GM19328 (cell line): ENCODE measurements around the gene NNAT.
"Not testable (repeated sequence)": the region's sequence is repeated elsewhere in the genome, so short reads cannot be mapped to it uniquely, and the experiment has no call there.

Experiments used
- ATAC-seq: cut with Tn5 transposase; IDR thresholded peaks from one replicate; pipeline ENCODE4 v1.9.1; 2021; ENCODE audit warnings: mild to moderate bottlenecking, moderate library complexity; ENCODE audit not compliant: unreplicated experiment

The NNAT gene, protein sequence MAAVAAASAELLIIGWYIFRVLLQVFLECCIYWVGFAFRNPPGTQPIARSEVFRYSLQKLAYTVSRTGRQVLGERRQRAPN

DNA sequence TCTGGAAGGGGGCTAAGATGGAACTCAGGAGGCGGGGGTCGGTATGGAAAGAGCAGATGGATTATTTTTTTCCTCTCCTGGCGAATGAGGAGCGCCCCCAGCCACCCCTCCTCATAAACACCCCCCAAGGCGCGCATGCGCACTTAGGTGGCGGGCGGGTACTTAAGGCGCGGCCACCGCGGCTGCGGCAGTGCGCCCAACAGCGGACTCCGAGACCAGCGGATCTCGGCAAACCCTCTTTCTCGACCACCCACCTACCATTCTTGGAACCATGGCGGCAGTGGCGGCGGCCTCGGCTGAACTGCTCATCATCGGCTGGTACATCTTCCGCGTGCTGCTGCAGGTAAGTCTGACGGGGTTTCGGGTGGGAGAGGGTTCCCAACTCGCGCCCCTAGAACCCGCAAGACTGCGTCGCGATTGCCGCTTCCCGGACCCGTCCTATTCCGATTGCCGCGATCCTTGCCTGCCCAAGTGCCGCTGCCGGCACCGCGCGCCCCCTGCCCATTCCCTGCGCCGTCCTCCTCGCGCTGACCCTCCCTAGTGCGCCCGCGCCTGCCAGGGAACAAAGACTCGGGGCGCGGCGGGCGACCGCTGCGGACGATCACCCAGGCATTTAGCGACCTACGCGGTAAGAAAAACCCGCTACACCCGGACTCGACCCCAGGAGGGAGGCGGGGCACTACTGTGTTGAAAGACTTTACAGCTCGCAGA is at the start of gene NNAT:
Gene NNAT (plus strand): TSS at position 190 of the 711 bp plus-strand sequence. CDS start 82 bp downstream, at position 272.
- ATAC-seq: no peak

DNA sequence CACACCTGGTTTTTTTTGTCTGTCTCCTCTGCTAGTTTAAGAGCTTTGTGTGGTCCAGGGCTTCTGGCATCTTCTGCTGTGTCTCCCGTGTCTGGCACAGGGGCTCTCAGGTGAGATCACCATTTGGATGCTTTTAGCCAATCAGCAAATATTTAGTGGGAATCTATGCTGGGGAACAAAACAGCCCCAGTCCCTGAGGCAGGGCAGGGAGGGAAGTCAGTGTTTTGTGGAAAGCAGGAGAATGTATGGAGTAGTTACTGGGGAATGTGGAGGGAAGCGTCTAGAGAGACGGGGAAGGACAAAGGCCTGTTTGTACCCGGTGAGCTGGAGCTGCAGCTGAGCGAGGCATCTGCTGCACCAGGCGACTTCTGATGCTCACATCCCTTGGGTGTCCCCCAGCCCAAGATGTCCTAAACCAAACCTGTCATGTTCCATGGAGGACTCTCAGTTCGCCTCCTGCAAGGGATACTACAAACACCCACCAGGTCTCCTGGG is 49.3 kb upstream of the NNAT start:
- no peak for ATAC-seq

DNA sequence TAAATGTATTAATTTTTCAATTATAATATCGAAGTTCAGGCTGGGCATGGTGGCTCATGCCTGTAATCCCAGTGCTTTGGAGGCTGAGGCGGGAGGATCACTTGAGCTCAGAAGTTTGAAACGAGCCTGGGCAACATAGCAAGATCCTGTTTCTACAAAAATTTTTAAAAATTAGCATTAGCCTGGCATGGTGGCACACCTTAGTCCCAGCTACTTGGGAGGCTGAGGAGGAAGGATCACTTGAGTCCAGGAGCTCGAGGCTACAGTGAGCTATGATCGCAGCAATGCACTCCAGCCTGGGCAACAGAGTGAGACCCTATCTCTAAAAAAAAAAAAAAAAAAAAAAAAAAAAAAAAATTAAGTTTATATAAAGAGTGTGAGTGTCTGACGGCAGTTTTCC is 48.6 kb upstream of the NNAT start:
- not testable (repeated sequence) for ATAC-seq

DNA sequence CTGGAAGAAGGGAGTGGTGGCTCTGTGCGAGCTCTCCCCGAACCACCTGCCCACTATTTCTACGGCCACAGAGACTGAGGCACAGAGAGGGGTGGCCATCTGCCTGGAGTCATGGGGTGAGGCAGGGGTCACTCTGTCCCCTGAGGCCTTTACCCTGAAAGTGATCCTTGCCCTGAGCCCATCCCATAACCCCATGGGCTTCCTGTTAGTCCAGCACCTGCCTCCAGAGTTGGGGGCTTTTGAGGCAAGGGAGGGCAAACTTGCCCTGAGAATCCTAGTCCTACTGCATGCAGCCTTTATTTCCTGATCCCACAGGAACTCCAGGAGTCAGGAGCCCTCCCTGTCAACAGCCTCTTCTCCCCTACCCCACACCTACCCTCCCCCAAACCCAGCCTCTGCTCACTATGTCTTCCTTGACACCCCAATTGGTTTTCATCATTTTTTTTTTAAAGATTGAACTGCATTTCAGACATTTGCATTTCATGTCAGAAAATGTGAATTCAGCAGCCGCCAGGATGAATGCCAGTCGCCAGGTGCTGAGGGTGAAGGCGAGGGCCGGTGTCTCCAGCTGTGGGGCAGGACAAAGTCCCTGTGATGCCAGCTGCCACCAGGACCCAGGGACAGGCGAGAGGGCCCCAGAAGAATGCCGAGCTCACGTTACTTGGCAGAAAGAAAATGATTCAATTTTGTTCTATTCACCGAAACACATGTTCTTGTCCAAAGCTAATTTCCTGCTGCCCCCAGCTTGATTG is 47.6 kb upstream of the NNAT start:
- ATAC-seq: no peak

DNA sequence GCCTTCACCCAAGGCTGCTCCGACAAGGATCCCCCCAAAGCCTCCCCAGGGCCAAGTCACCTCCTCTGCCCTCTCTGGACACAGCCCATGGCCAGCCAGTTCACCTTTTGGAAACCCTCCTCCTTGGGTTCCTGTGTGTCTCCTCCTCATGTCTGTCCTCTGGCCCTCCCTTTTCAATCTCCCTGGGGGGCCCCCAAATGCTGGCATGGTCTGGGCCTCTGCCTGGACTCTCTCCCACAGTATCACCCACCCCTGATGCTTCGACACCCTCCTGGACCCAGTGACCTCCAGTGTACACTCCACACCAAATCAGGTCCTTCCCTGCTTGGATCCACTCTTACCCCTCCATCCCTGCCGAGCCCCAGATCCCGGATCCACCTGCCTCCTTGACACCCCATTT is 46.7 kb upstream of the NNAT start:
- ATAC-seq: no peak

DNA sequence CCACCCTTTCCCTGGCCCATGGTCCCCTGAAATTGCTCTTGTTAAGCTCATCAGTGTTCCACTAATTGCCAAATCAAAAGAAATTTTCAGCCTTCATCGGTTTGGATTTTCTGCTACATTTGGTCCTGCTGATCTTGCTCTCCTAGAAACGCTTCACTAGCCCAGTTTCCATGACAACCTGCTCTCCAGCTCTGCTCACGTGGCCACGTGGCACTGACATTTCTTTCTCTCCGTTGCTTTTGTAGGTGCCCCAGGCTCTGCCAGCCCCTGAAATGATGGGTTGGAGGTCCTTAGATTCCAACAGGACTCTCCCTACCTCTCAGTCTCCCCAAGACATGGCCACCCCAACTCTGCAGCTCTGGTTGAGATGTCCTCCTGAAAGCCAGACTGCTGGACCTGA is 45.8 kb upstream of the NNAT start:
- ATAC-seq: no peak

DNA sequence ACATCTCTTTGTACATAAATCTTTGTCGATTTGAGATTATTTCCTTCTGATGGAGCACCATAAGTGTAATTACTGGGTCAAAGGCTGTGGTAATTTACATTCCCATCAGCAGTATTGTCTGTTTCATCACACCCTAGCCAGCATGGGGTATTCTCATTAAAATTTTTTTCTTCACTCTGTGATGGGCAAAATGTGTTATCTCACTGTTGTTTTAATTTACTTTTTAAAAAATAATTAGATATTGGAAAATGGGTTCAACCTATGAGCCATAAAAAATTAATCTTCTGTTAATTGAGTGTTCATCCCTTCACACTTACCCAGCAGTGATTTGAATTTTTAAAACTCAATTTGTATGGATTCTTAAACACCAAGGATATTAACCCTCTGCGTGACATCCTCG is 44.0 kb upstream of the NNAT start:
- ATAC-seq: no peak

DNA sequence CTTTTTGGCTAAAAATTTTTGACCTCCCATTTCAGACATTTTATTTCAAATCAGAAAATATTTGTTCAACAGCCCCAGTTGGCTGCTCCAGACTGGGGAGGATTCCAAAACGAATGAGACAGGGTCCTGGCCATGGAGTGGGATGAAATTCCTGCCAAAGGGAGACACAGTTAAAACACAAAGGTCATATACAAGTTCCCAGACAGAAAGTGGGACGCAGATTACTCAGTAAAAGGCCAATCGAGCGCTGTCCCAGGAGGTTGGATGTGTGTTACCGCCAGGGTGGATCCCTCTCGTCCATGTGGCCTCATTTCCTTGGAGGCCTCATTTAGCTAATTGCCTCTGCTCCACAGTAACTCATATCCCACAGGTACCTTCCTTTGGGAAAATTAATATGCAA is 41.8 kb upstream of the NNAT start:
- no peak for ATAC-seq

DNA sequence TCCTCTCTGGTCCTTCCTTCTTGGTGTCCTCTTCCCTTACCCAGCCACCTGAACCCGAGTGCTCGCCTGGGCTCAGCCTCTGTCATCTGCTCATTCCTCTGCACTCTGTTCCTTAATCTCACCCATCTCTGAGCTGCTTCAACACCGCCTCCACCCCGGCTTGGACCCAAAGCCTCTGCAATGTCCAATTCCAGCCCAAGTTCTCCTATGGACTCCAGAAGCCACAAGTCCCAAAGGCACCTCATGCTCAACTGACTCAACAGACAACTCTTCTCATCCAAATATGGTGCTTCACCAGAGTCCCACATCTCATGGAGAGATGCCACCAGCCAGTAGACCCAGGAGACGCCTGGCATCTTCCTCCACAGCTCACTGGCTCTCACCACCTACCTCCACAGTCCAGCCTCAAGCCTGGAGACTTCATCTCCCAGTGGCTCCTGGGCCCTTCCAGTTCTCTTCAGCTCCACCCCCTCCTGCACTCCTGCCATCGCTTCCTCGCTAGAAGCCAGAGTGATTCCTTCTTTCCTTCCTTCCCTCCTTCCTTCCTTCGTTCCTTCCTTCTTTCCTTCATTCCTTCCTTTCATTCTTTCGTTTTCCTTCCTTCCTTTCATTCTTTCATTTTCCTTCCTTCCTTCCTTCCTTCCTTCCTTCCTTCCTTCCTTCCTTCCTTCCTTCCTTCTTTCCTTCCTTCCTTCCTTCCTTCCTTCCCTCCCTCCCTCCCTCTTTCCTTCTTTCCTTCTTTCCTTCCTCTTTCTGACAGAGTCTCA is 40.9 kb upstream of the NNAT start:
- ATAC-seq: no peak

DNA sequence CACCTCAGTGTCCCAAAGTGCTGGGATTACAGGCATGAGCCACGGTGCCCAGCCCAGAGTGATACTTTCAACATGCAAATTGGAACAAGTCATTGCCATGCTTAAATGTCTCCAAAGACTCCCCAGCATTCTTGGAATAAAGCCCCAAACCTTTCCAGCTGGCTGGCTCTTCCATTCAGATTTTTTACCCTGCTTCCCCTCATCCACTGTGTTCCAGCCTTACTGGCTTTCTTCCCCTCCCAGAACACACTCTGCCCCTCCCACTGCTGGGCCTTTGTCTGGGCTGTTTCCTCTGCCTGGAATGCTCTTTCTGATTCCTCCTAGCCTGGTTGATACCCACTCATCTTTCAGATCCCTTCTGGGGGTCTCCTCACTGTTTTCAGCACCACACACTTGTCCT is 40.1 kb upstream of the NNAT start:
- no peak for ATAC-seq

DNA sequence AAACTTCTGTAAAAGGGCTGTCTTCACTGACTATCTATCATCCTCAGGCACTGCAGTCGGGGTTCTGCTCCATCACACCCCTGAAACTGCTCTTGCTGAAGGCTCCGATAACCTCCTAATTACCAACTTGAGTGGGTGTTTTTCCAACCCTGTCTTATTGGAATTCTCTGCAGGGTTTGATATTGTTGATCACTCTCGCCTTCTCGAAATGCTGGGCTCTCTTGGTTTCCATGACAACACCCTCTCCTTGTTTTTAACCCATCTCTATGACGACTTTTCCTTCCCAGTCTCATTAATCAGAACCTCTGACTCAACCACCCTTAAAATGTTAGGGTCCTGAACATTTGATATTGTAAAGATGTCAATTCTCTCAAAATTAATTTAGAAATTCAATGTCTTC is 39.4 kb upstream of the NNAT start:
- no peak for ATAC-seq

DNA sequence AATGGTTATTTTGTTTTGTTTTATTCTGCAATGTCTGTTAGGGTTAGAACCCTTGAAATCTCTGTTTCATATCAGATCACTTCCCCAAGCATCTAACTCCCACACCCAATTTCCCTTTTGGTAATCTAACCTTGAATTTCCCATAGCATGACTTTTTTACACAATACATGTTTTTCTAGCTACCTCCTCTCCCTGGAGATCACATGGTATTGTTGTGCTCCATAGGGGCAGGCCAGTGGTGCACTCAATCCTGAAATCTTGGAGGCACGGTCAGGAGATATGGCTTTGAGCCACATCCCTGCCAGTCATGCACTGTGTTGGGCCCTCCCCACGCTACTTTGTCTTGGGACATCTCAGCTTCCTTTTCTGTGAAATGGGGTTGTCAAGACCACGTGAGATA is 36.7 kb upstream of the NNAT start:
- ATAC-seq: no peak

DNA sequence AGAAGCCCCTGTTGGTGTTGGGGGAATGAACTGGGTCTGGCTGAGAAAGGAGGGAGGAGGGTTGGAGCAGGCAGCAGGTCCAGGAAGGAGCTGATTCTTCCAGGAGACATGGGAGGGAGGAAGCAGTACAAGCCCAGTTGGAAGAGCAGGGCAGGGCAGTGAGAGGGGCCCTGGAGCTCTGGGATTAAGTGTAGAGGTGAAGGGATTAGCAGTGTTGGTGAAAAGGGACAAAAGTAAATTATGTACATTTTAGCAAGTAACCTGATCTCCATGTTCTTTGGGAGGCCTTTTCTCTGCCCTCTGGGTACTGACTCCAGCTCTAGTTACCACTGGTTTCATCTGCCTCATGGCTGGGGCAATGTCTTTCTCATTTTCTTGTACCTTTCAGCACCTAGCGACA is 34.8 kb upstream of the NNAT start:
- not testable (repeated sequence) for ATAC-seq

DNA sequence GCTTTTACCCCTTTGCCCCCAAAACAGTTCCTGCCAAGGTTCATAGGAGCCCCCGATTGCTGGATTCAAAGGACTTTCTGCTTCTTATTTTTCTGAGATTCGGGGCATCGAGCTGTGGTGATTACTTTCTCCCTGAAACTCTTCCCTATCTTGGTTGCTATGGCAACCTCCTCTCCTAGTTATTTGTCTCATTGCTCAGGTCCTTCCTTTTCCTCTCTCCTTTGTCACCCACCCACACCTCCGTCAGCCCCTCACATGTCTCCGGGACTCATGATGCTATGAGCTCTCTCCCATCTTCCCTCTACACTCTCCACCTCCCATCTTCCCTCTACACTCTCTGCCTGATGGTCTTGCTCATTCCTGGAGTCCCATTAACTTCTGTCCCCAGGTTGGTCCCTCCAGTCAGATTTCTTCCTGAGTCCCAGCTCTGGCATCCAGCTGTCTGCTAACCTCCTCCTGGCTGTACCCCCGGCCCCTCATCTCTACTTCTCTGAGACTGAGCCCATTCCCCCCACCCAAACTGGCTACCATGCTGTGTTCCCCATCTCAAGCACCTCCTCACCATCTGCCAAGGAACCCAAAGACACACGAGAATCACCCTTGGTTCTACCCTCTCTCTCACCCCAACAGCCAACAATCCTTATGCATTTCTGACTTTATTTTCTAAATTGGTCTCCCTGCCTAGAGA is 30.2 kb upstream of the NNAT start:
- no peak for ATAC-seq

DNA sequence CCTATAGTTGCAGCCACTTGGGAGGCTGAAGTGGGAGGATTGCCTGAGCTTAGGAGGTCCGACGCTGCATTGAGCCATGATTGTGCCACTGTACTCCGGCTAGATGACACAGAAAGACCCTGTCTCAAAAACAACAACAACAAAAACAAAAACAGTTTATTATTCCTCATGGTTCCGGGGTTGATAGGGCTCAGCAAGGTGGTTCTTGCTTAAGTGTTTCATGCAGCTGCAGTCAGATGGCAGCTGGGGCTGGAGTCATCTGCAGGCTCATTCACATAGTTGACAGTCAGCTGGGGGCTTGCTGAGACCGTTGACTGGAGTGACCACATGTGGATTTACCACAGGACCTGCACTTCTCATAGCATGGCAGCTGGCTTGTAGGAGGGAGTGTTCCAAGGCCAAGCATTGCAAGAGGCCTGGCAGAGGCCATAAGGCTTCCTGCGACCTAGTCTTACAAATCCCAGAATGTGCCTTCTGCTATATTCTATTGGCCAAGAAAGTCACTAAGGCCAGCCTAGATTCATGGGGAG is 28.9 kb upstream of the NNAT start:
- ATAC-seq: no peak

DNA sequence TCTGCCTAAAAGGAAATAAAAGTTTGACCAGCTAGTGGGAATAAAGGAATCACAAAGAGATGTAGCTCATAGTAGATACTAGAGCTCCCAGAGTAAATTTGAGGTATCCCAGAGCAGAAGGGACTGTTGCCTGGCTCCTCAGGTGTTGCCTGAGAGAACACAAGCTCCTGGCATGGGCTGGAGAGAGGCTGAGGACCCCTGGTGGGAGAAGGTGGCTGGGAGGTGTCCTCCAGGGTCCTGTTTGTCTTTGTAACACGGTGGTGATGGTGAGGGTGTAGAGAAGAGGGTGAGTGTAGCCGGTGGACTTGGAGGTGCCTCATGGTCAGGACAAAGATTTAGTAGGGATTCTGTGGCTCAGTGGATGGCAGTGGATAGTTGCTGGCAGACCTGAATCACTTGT is 28.1 kb upstream of the NNAT start:
- ATAC-seq: no peak

DNA sequence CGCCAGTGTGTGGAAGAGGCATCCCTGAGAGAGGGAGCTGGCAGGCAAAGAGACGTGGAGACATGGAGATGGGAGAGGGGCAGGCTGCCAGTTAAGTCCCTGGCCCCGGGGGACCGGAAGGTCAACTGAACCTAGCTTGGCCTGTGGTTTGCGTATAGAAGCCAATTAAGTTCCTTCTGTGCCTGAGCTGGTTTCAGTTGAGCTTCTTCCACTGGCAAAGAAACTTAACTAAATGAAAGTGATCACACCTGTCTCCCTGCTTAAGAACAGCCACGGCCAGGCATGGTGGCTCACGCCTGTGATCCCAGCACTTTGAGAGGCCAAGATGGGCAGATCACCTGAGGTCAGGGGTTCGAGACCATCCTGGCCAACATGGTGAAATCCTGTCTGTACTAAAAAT is 26.7 kb upstream of the NNAT start:
- ATAC-seq: no peak

DNA sequence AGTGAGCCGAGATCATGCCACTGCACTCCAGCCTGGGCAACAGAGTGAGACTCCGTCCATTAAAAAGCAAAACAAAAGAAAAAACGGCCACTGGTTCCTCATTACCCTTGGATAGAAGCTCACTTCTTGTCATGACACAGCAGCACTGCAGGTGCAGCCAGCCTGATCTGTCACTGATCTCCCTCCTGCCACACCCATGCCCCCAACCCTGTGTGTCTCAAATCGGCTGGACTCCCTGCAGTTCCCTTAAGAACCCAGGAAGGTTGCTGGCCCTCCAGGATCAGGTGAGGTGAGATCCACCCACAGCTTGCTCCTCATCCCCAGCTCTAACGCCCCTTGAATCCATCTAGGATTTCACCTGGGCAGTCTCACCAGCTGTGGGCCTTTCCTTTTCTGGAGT is 26.3 kb upstream of the NNAT start:
- no peak for ATAC-seq

DNA sequence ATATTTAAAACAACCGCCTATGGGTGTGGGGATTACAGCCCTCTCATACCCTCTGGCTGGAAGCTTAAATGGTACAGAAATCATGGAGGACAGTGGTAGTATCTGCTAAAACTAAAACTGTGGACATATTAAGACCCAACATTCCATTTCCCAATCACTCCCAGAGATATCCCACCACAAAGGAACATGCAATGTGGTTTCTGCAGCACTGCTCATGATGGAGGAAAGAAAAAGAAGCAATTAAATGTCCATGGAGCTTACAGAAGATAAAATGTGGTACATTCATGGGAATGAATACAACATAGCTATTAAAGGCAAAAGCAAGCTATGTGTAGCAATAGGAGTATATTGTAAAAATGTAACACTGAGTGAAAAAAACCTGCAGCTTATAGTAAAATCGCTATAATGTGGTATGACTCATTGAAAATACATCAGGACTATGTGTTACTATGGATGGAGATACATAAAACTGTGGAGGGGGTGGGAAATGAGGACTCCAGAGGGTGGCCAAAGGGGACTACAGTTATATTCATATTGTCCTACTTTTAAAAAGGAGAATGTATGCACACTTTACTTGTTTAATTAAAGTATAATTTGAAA is 22.9 kb upstream of the NNAT start:
- no peak for ATAC-seq

DNA sequence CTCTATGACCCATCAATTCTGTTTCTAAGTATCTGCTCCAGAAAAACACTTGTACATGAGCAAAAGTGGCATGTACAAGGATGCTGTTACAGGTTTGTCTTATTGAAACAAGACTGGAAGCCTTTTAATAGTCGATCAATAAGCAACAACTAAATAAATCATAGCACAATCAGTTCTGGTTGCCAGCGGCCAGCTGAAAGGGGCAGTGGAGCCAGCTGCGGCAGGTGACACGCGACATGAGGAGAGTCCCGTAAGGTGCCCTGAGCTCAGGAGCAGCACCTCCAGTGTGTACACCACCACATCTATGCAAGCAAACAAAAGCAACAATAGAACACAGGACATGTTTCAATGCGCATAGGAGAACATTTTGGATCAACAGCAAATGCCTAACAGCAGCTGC is 20.7 kb upstream of the NNAT start:
- ATAC-seq: no peak
